ENCODE results near the gene RPS6KA5. TPM values are rescaled to one million over a fixed set of nuclear protein-coding genes. Genes with fewer than 3 reads are reported as not detected.

RPS6KA5 gene
- total RNA-seq, 1 experiment from 2014 or later, result 24.2 TPM

DNA sequence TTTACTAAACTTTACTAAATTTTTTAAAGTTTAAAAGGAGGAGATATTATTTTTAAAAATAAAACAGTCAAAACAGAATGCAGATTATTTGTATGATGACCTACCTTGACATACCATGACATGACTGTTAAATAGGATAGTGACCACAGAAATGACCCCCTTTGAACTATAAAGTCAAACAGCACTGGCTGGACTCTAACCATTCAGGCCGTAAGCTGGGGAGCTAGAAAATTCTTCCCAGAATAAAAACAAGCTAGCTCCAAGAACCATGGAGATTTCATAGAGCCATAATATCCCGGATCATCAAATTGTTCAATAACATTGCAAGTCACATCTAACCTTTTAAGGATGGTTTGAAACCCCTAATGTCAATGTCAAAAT, 50.3 kb downstream of the RPS6KA5 start (continued):
- TF ChIP-seq FOSL1 (IDR thresholded peaks at IDR 0.05; ENCODE audit: low read depth) (no peak), CBX3 (IDR thresholded peaks at IDR 0.05; ENCODE audit: low read depth) (no peak), CEBPB (IDR thresholded peaks at IDR 0.05; ENCODE audit: low read depth) (no peak)

DNA sequence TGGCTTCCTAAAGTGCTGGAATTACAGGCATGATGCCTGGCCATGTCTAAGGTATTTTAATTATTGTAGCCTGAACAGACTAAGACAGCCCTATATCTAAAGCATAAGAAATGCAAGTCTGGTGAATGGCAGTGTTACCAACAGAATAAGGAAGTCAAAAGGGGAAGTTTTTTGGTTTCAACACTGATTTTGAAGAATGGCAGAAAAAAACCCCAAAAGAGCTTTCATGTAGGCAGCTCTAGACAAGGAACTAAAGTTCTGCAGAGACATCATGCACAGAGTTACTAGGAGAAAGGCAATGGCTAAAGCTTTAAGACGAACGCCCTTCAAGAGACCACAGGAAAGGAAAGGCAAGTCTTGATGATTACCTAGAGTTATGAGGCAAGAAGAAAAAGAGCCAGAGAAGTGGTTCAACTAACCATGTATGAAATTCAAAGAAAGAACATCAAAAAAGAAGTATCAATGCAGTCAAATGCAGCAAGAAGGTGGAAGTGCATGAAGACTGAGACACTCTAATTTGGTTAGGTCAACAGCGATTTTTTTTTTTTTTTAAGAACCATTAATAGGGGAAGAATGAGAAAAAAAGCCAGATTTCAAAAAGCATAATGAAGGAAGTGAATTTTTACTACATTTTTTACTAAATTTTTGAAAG, 50.8 kb downstream of the RPS6KA5 start:
- Histone ChIP-seq H4K20me1 (ENCODE audit: insufficient read depth) (no peaks in the 10 kb centered on the region), H3K27me3 (ENCODE audit: insufficient read depth, low read length) (no peaks in the 10 kb centered on the region), H3K9ac (ENCODE audit: low read length) (no peak overlapping the region), H3K4me3 (replicated peaks in 1 of 2; ENCODE audit: low read depth in 1 of 2, low read length in 2 of 2) (no peak overlapping the region), H3K4me2 (ENCODE audit: low read length) (peak overlapping the region; percentile 11; the same call in 1 of the 2 replicates), H3K4me1 (ENCODE audit: control insufficient read depth in 1 of 2, insufficient read depth in 2 of 2, low read length in 2 of 2) (peaks cover 12 to 36% of the 10 kb centered on the region in 2 experiments), H3K27ac (ENCODE audit: low read depth, low read length) (no peak overlapping the region), H3K9me3 (ENCODE audit: control insufficient read depth in 1 of 2, insufficient read depth in 1 of 2, low read depth in 1 of 2, low read length in 2 of 2) (no peaks in the 10 kb centered on the region), H2AFZ (ENCODE audit: low read depth, low read length, poor library complexity, severe bottlenecking) (no peak overlapping the region), H3K9me2 (ENCODE audit: insufficient read depth) (no peaks in the 10 kb centered on the region), H3K36me3 (ENCODE audit: control insufficient read depth in 1 of 2, insufficient read depth in 2 of 2, low read length in 2 of 2) (no peaks in the 10 kb centered on the region), H3K79me2 (ENCODE audit: insufficient read depth, low read length) (peaks cover 23% of the 10 kb centered on the region; the same call in 1 of the 2 replicates)
- no peak for TF ChIP-seq SIN3A (IDR thresholded peaks at IDR 0.05; ENCODE audit: low read depth)
- TF ChIP-seq JUND (IDR thresholded peaks at IDR 0.05), result no peak
- no peak for TF ChIP-seq CEBPB (IDR thresholded peaks at IDR 0.05; ENCODE audit: low read depth)
- TF ChIP-seq POLR2AphosphoS5 (IDR thresholded peaks at IDR 0.05; ENCODE audit: low read depth, low read length), result no peak
- no peak for TF ChIP-seq YY1 (IDR thresholded peaks at IDR 0.05; ENCODE audit: extremely low read depth, insufficient replicate concordance, low read depth, low read length)
- TF ChIP-seq SRF (IDR thresholded peaks at IDR 0.05; ENCODE audit: low read depth), result no peak
- no peak for TF ChIP-seq SP1 (IDR thresholded peaks at IDR 0.05; ENCODE audit: low read depth)
- no peak for TF ChIP-seq EZH2 (IDR thresholded peaks at IDR 0.05)
- DNase-seq (ENCODE audit: low read depth, low spot score) (no peak), ATAC-seq (no peak)
- ChIA-PET CTCF (no interaction called here), POLR2A (no interaction called here), RAD21 (ENCODE audit: low non-redundant PET in 1 of 2, low total read pairs in 2 of 2, uncharacterized antibody in 2 of 2, unreplicated experiment in 2 of 2) (no interaction called here)
- intact Hi-C loops (cut with micrococcal nuclease), result no loop called here
- BruUV-seq (replicated peaks), result no TSS peak

Measured in HCT116 (cell line).